ENCODE measurements around the gene FXYD6.
"Not testable (repeated sequence)": the region's sequence is repeated elsewhere in the genome, so short reads cannot be mapped to it uniquely, and the experiment has no call there.

FXYD6 gene

GRCh38 chr11:117816151-117816741, 60.2 kb downstream of the FXYD6 start:
- DNase-seq: peak; percentile 99

GRCh38 chr11:117815262-117815803, 61.1 kb downstream of the FXYD6 start:
- DNase-seq: no peak

GRCh38 chr11:117814766-117815261, 61.6 kb downstream of the FXYD6 start:
- no peak for DNase-seq

- DNase-seq: no peak
Measured at GRCh38 chr11:117814204-117814765, 62.2 kb downstream of the FXYD6 start.

- DNase-seq: not testable (repeated sequence)
Measured at GRCh38 chr11:117810056-117810451, 66.4 kb downstream of the FXYD6 start.

- peak; percentile 93 for DNase-seq
Measured at GRCh38 chr11:117809236-117810055, 67.0 kb downstream of the FXYD6 start.

GRCh38 chr11:117808784-117809183, 67.7 kb downstream of the FXYD6 start:
- DNase-seq: no peak

- DNase-seq: peak; percentile 77
Measured at GRCh38 chr11:117807482-117808327, 68.8 kb downstream of the FXYD6 start.

GRCh38 chr11:117806846-117807245, 69.6 kb downstream of the FXYD6 start:
- DNase-seq: no peak

- no peak for DNase-seq
Measured at GRCh38 chr11:117805045-117805444, 71.4 kb downstream of the FXYD6 start.

GRCh38 chr11:117803896-117804295, 72.6 kb downstream of the FXYD6 start:
- no peak for DNase-seq

- no peak for DNase-seq
Measured at GRCh38 chr11:117799634-117800033, 76.8 kb downstream of the FXYD6 start.

- no peak for DNase-seq
Measured at GRCh38 chr11:117796872-117797529, 79.5 kb downstream of the FXYD6 start, which contains the start of gene DSCAML1. DSCAML1 (minus strand) TSS chr11:117797216; CDS start chr11:117797079, 137 bp downstream.

GRCh38 chr11:117796456-117796871, 80.0 kb downstream of the FXYD6 start:
- no peak for DNase-seq

GRCh38 chr11:117795638-117796455, 80.6 kb downstream of the FXYD6 start:
- DNase-seq: no peak

GRCh38 chr11:117794772-117795629, 81.5 kb downstream of the FXYD6 start:
- no peak for DNase-seq

- DNase-seq: no peak
Measured at GRCh38 chr11:117794135-117794534, 82.3 kb downstream of the FXYD6 start.

- DNase-seq: no peak
Measured at GRCh38 chr11:117793583-117793982, 82.9 kb downstream of the FXYD6 start.

GRCh38 chr11:117792992-117793391, 83.5 kb downstream of the FXYD6 start:
- DNase-seq: no peak

GRCh38 chr11:117792241-117792640, 84.2 kb downstream of the FXYD6 start:
- DNase-seq: no peak

Measured in islet precursor cell (in vitro differentiated cells).